SU-DHL-6 (cell line): Measurements from ENCODE around the gene GRAP.

Source experiments
- CTCF ChIP-seq: fragments of 200-600 bp; sonication (generic); IDR thresholded peaks from one replicate; pipeline ENCODE4 v1.5.1; 2017; ENCODE audit warnings: antibody characterized with exemption, mild to moderate bottlenecking, low read length, moderate library complexity; ENCODE audit not compliant: insufficient read depth, poor library complexity, severe bottlenecking
- EZH2phosphoT487 ChIP-seq: fragments of 200-600 bp; sonication (generic), shearing (Covaris generic); conservative IDR thresholded peaks from 2 replicates; pipeline ENCODE4 v1.6.1; 2018; ENCODE audit warnings: mild to moderate bottlenecking, antibody characterized with exemption, low read length, moderate library complexity, mixed read lengths

GRCh38 chr17:18993905-18994526, 52.7 kb downstream of the GRAP start:
- TF ChIP-seq CTCF (no peak), EZH2phosphoT487 (no peak)
